Natural killer cell treated with Interleukin-12 subunit alpha and Interleukin-12 subunit beta and Interleukin-15 and Interleukin-18, amount 100 ng/mL, for 72 hours (primary cell): ENCODE measurements around the gene MICAL3. TPM values are rescaled to one million over a fixed set of nuclear protein-coding genes. Genes with fewer than 3 reads are reported as not detected.
A peak's percentile ranks its signal among the peaks of the same experiment; 100 is the strongest.
"Not testable (repeated sequence)": the region's sequence is repeated elsewhere in the genome, so short reads cannot be mapped to it uniquely, and the experiment has no call there.

Experiments used
- ATAC-seq, 2 donors: fragments of 150-1000 bp; cut with Tn5 transposase in 1 of 2; sonication (Bioruptor Pico), chemical (Tn5 transposase) in 1 of 2; 2 replicates each; pipeline ENCODE4 v1.10.0; 2021
- DNase-seq: peaks from one replicate; pipeline ENCODE4 v3.0.0; 2022; ENCODE audit warnings: low spot score
- H3K27ac Mint-ChIP-seq, 2 donors: 1 replicate in 1 of 2; 2 replicates in 1 of 2; pipeline ENCODE4 v1.8.0; 2022; ENCODE audit warnings: mixed read lengths in 2 of 2, mild to moderate bottlenecking in 1 of 2, moderate library complexity in 1 of 2
- H3K27me3 Mint-ChIP-seq, 2 donors: 1 replicate in 1 of 2; 2 replicates in 1 of 2; pipeline ENCODE4 v1.8.0; 2022; ENCODE audit warnings: mixed read lengths in 2 of 2
- H3K36me3 Mint-ChIP-seq: one replicate; pipeline ENCODE4 v1.8.0; 2022; ENCODE audit warnings: mixed read lengths
- H3K4me1 Mint-ChIP-seq, 2 donors: 1 replicate in 1 of 2; 2 replicates in 1 of 2; pipeline ENCODE4 v1.8.0; 2022; ENCODE audit warnings: low read depth in 2 of 2, mixed read lengths in 2 of 2, mild to moderate bottlenecking in 1 of 2
- H3K4me3 Mint-ChIP-seq: one replicate; pipeline ENCODE4 v1.8.0; 2022; ENCODE audit warnings: mixed read lengths
- H3K9me3 Mint-ChIP-seq: 2 replicates; pipeline ENCODE4 v1.8.0; 2022; ENCODE audit warnings: mixed read lengths
- total RNA-seq, 2 donors: library from RNA; stranded (reverse); gene quantifications; one replicate each; pipeline ENCODE4 v1.2.3, GENCODE V29; 2022

The MICAL3 gene
- total RNA-seq, 2 donors from 2014 or later, result 52.7 to 62.1 TPM

DNA sequence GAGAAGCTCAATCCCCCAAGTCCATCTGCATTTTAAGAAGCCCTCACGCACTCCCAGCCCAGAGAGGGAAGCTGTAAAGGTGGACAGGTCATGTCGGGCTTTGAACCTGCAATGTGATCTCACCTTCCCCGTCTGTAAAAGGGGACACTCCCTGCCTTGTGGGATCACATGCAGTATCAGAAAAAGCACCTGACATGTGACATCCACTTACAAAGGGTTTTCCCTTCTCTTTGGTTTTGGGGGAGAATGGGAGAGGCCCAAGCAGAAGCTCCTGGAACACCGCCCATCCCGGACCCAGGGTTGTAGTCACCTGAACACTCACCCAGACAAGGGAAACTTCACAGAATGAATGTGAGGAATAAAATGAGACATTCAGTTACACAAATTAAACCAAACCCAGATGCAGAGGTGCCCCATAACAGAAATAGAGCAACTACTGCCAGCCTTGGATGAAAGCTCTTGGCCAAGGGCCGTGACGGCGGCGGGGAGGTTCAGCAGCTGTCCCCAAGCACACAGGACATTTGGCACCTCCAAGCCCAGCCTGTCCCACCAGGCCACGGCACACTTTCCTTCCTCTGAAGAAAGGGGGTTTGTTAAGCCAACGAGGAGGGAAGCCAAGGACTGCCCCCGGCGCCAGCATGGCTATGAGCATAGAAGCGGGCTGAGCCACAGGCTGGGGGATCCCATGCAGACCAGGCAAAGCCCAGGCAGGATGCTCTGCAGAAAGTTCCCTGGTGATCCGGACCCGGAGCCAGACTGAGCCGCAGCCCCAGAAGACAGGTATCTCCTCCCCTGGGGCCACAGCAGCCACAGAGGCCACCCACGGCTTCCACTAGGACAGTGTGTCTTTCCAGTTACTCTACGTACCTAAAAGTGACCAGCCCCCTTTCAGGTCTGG is 253.9 kb downstream of the MICAL3 start:
- Mint-ChIP-seq H3K9me3 (no peaks in the 10 kb centered on the region), H3K4me3 (no peak overlapping the region), H3K27me3 (peaks cover 0 to 2% of the 10 kb centered on the region in 2 donors), H3K27ac (peak overlapping the region in 1 of 2 donors; percentile 44), H3K36me3 (no peaks in the 10 kb centered on the region), H3K4me1 (peaks cover 35 to 38% of the 10 kb centered on the region in 2 donors)
- no peak for ATAC-seq
- DNase-seq, result peak; percentile 44

GRCh38 chr22:17769716-17770082 is 254.7 kb downstream of the MICAL3 start:
- DNase-seq (peak; percentile 51), ATAC-seq (no peak)
- Mint-ChIP-seq H3K36me3 (no peaks in the 10 kb centered on the region), H3K4me1 (peaks cover 33 to 38% of the 10 kb centered on the region in 2 donors), H3K27ac (peak overlapping the region in 1 of 2 donors; percentile 44), H3K9me3 (no peaks in the 10 kb centered on the region), H3K27me3 (peaks cover 0 to 2% of the 10 kb centered on the region in 2 donors), H3K4me3 (no peak overlapping the region)

- Mint-ChIP-seq H3K9me3 (no peaks in the 10 kb centered on the region), H3K36me3 (no peaks in the 10 kb centered on the region), H3K4me1 (peaks cover 38 to 42% of the 10 kb centered on the region in 2 donors), H3K27me3 (peaks cover 0 to 2% of the 10 kb centered on the region in 2 donors), H3K27ac (peak overlapping the region in 1 of 2 donors; percentile 44), H3K4me3 (no peak overlapping the region)
- DNase-seq (peak; percentile 49), ATAC-seq (no peak)
Measured at GRCh38 chr22:17769013-17769715, 255.2 kb downstream of the MICAL3 start.

DNA sequence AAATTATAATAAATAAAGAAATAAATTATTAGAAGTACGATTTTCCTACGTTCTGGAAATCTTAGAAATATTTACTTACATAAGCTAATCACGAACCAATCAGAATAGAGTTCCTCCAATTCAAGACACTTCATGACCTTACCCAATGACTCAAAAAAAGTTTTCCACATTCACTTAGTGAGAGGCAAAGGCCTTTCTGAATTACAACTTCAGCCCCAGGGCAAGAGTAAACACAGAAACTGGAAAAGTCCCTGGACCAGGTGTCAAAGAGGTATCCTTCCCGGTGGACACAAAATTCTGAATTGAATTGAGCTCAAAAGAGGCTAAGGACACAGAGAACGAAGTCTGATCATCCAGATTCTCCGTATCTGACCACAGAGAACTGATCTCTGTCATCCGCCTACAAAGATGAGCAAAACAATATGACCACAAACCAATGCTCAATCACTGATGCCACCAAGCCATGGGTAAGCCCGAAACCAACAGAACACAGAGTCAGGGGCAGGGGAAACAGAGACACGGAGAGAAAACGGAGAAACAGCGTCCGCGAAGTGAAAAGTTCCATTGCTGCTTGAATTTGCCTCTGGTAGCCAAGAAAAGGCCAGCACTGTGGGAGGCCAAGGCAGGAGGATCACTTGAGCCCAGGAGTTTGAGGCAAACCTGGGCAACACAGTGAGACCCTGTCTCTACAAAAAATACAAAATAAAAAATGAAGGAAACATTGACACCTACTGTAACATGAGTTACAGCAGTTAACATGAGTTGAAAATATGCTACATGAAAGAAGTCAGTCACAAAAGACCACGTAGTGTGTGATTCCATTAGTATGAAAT is 256.9 kb downstream of the MICAL3 start:
- Mint-ChIP-seq H3K9me3 (no peaks in the 10 kb centered on the region), H3K27me3 (peaks cover 0 to 2% of the 10 kb centered on the region in 2 donors), H3K36me3 (no peaks in the 10 kb centered on the region), H3K4me3 (peak overlapping the region; percentile 73), H3K4me1 (peaks cover 32 to 38% of the 10 kb centered on the region in 2 donors), H3K27ac (peak overlapping the region; percentile 27 to 30)
- DNase-seq, result no peak
- peak; percentile 94 to 96 for ATAC-seq

GRCh38 chr22:17764852-17765251 is 259.5 kb downstream of the MICAL3 start:
- Mint-ChIP-seq H3K4me1 (peaks cover 26 to 35% of the 10 kb centered on the region in 2 donors), H3K27ac (peak overlapping the region in 1 of 2 donors; percentile 77)
- not testable (repeated sequence) for H3K4me3 Mint-ChIP-seq, H3K27me3 Mint-ChIP-seq, H3K9me3 Mint-ChIP-seq, ATAC-seq, DNase-seq, H3K36me3 Mint-ChIP-seq

- Mint-ChIP-seq H3K4me1 (peaks cover 26 to 32% of the 10 kb centered on the region in 2 donors), H3K27me3 (no peaks in the 10 kb centered on the region), H3K36me3 (no peaks in the 10 kb centered on the region), H3K9me3 (no peaks in the 10 kb centered on the region), H3K27ac (peak overlapping the region in 1 of 2 donors; percentile 77), H3K4me3 (no peak overlapping the region)
- ATAC-seq, result no peak
- no peak for DNase-seq
Measured at GRCh38 chr22:17764036-17764435, 260.3 kb downstream of the MICAL3 start.

DNA sequence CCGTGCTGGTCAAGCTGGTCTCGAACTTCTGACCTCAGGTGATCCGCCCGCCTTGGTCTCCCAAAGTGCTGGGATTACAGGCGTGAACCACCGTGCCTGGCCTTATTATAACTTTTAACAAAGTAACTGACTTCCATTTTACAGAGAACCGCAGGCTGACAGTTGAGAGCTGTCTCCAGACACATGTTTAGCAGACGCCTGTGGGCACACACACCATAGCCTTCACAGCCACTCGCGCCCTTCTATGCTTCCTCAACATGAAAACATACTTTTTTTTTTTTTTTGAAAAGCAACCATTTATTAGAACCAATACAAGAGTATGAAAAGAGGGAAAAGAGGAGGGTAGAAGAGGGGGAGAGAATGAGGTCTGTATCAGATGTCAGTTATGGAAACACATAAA is 260.9 kb downstream of the MICAL3 start:
- not testable (repeated sequence) for DNase-seq, H3K36me3 Mint-ChIP-seq, H3K4me3 Mint-ChIP-seq, H3K27me3 Mint-ChIP-seq, H3K9me3 Mint-ChIP-seq, ATAC-seq
- Mint-ChIP-seq H3K4me1 (peaks cover 26 to 36% of the 10 kb centered on the region in 2 donors), H3K27ac (peak overlapping the region in 1 of 2 donors; percentile 77)

- Mint-ChIP-seq H3K27ac (no peak overlapping the region), H3K36me3 (no peaks in the 10 kb centered on the region), H3K4me1 (peaks cover 16 to 30% of the 10 kb centered on the region in 2 donors), H3K27me3 (no peaks in the 10 kb centered on the region), H3K9me3 (no peaks in the 10 kb centered on the region), H3K4me3 (no peak overlapping the region)
- ATAC-seq, result no peak
- DNase-seq, result no peak
Measured at GRCh38 chr22:17761138-17761488, 263.2 kb downstream of the MICAL3 start.

- ATAC-seq, result peak; percentile 48 to 74
Measured at GRCh38 chr22:17754233-17754925, 270.0 kb downstream of the MICAL3 start.

DNA sequence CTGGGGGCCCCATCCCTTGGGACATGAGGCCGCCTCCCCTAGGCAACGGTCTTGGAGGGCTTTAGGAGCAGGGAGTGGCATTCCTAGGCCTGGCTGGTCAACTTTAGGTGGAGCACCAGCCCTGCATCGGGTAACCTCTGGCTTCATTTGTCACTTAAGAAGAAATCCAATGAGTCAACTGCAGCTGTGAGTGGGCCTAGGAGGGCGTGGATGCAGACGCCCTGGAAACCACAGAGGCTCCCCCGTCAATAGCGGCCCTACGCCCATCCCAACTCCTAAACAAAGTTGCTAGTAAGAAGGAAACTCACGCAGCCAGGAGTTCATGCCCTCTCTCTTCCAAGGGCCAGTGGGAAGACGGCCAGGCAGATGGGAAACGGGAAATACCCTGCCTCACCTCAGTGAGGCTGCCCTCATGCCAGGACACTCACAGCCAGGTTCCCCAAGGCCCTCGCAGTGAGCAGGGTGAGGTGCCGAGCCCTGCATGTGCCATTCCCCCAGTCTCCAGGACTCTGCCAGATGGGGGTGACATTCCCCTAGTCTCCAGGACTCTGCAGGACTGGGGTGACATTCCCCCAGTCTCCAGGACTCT is 270.9 kb downstream of the MICAL3 start:
- ATAC-seq (no peak), DNase-seq (no peak)
- H3K9me3 Mint-ChIP-seq, result no peaks in the 10 kb centered on the region
- H3K4me3 Mint-ChIP-seq, result no peak overlapping the region
- H3K27ac Mint-ChIP-seq, result no peak overlapping the region
- no peaks in the 10 kb centered on the region for H3K27me3 Mint-ChIP-seq
- peaks cover 0 to 15% of the 10 kb centered on the region in 2 donors for H3K4me1 Mint-ChIP-seq
- H3K36me3 Mint-ChIP-seq, result no peaks in the 10 kb centered on the region

More at GRCh38 chr22:17754233-17754925, 270.0 kb downstream of the MICAL3 start:
- H3K4me1 Mint-ChIP-seq, result peaks cover 0 to 18% of the 10 kb centered on the region in 2 donors
- no peak overlapping the region for H3K4me3 Mint-ChIP-seq
- H3K27me3 Mint-ChIP-seq, result no peaks in the 10 kb centered on the region
- no peaks in the 10 kb centered on the region for H3K9me3 Mint-ChIP-seq
- H3K36me3 Mint-ChIP-seq, result no peaks in the 10 kb centered on the region
- no peak overlapping the region for H3K27ac Mint-ChIP-seq
- DNase-seq, result no peak

DNA sequence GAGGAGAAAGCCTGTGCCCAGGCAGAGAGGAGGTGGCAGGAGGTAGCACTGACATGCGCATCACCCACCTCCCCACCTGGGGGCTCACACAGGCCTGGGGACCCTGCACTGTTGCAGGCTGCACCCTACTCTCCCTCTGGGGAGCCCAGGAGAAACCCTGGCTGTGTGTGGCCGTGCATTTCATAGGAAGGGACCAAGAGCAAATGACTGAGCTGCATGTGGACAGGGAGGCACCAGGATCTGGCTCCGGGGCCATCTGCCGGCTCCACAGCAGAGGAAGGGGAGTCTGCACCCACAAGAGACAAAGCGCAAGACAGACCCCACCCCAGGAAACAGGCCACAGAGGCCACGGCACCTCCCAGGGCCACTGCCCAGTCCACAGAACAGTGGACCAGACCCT is 272.8 kb downstream of the MICAL3 start:
- no peak for ATAC-seq
- no peak for DNase-seq
- no peak overlapping the region for H3K27ac Mint-ChIP-seq
- H3K9me3 Mint-ChIP-seq, result no peaks in the 10 kb centered on the region
- H3K4me1 Mint-ChIP-seq, result peaks cover 0 to 11% of the 10 kb centered on the region in 2 donors
- H3K4me3 Mint-ChIP-seq, result no peak overlapping the region
- H3K27me3 Mint-ChIP-seq, result no peaks in the 10 kb centered on the region
- no peaks in the 10 kb centered on the region for H3K36me3 Mint-ChIP-seq

GRCh38 chr22:17749605-17750395 is 274.6 kb downstream of the MICAL3 start:
- ATAC-seq (peak in 1 of 2 donors; percentile 22), DNase-seq (no peak)
- Mint-ChIP-seq H3K27me3 (no peaks in the 10 kb centered on the region), H3K27ac (no peak overlapping the region), H3K9me3 (no peaks in the 10 kb centered on the region), H3K36me3 (no peaks in the 10 kb centered on the region), H3K4me1 (peaks cover 0 to 14% of the 10 kb centered on the region in 2 donors), H3K4me3 (no peak overlapping the region)
